WERI-Rb-1 (cell line): Measurements from ENCODE around the gene KPNA6.
A peak's percentile ranks its signal among the peaks of the same experiment; 100 is the strongest.
"Not testable (repeated sequence)": the region's sequence is repeated elsewhere in the genome, so short reads cannot be mapped to it uniquely, and the experiment has no call there.

Source experiments
- DNase-seq: peaks from one replicate; pipeline ENCODE4 v3.0.0-alpha.2; 2020
- H3K27ac ChIP-seq: fragments of 250-450 bp; sonication (Bioruptor Pico); 2 replicates; pipeline ENCODE4 v1.5.1; 2020; ENCODE audit warnings: mild to moderate bottlenecking, moderate library complexity
- H3K27me3 ChIP-seq: fragments of 250-450 bp; sonication (Bioruptor Pico); 2 replicates; pipeline ENCODE4 v1.5.1; 2021; ENCODE audit warnings: mild to moderate bottlenecking, low read depth, moderate library complexity; ENCODE audit not compliant: insufficient read depth, severe bottlenecking
- H3K36me3 ChIP-seq: fragments of 250-450 bp; sonication (Bioruptor Pico); 2 replicates; pipeline ENCODE4 v1.5.1; 2020; ENCODE audit warnings: mild to moderate bottlenecking, moderate library complexity
- H3K4me3 ChIP-seq: 2 replicates; pipeline ENCODE4 v1.5.1; 2011; ENCODE audit warnings: low read depth, mild to moderate bottlenecking, control low read depth, low read length
- H3K9me3 ChIP-seq: fragments of 250-450 bp; sonication (Bioruptor Pico); 2 replicates; pipeline ENCODE4 v1.5.1; 2021; ENCODE audit warnings: mild to moderate bottlenecking, moderate library complexity; ENCODE audit not compliant: severe bottlenecking
- TF ChIP-seq, protein P1 (sequence below): IDR thresholded peaks from 2 replicates; pipeline ENCODE4 v1.5.1; 2011; ENCODE audit warnings: low read depth, mild to moderate bottlenecking, control low read depth, inconsistent platforms, low read length

Gene KPNA6

DNA sequence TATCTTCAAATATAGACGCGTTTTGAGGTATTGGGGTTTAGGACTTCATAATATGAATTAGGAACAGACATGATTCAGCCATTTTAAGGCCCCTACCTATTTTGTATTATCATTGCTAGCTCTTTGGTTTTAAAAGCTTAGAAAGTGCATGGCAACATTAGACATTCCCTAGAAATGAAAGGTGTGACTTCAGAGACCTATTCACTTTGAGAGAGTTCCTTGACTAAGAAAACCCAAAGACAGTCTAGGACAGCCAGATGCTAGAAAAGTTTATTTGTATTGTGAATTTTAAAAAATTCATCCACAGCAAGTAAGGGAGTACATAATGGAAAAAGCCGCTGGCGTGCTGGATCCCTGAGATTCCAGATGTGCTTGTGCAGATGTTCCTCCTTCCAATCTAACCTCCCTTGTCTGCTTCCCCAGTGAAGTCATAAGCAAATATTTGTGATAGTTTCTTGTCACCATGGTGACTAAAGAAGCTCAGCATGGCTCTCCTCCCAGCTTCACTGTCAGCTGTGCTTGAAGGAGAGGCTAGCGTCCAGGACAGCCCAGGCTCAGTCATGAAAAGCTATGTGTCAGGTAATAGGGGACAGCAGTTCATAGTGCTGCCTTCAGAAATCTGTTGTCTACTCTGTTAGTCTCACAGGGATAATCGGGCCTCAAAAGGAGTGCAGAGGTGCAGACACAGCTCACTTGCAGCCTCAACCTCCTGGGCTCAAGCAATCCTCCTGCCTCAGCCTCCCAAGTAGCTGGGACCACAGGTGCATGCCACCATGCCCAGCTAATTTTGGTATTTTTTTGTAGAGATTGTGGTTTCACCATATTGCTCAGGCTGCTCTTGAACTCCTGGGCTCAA, 34.8 kb downstream of the KPNA6 start:
- Histone ChIP-seq H3K27ac (no peak overlapping the region), H3K4me3 (no peak overlapping the region), H3K27me3 (no peaks in the 10 kb centered on the region), H3K36me3 (peaks cover 3% of the 10 kb centered on the region; the same call in 1 of the 2 replicates), H3K9me3 (no peaks in the 10 kb centered on the region)
- DNase-seq, result no peak
- TF ChIP-seq, protein P1, sequence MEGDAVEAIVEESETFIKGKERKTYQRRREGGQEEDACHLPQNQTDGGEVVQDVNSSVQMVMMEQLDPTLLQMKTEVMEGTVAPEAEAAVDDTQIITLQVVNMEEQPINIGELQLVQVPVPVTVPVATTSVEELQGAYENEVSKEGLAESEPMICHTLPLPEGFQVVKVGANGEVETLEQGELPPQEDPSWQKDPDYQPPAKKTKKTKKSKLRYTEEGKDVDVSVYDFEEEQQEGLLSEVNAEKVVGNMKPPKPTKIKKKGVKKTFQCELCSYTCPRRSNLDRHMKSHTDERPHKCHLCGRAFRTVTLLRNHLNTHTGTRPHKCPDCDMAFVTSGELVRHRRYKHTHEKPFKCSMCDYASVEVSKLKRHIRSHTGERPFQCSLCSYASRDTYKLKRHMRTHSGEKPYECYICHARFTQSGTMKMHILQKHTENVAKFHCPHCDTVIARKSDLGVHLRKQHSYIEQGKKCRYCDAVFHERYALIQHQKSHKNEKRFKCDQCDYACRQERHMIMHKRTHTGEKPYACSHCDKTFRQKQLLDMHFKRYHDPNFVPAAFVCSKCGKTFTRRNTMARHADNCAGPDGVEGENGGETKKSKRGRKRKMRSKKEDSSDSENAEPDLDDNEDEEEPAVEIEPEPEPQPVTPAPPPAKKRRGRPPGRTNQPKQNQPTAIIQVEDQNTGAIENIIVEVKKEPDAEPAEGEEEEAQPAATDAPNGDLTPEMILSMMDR, result no peak

DNA sequence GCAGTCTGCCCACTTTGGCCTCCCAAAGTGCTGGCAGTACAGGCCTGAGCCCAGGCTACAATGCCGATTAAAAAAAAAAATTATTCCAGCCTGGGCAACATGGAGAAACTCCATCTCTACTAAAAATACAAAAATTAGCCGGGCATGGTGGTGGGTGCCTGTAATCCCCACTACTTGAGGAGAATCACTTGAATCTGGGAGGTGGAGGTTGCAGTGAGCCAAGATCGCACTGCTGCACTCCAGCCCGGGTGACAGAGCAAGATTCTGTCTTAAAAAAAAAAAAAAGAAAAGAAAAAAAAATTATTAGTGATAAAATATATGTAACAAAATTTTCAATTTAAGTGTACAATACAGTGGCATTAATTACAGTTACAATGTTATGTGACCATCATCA, 35.4 kb downstream of the KPNA6 start:
- H3K36me3 ChIP-seq, H3K9me3 ChIP-seq, H3K27ac ChIP-seq, H3K4me3 ChIP-seq, H3K27me3 ChIP-seq, DNase-seq: not testable (repeated sequence)

DNA sequence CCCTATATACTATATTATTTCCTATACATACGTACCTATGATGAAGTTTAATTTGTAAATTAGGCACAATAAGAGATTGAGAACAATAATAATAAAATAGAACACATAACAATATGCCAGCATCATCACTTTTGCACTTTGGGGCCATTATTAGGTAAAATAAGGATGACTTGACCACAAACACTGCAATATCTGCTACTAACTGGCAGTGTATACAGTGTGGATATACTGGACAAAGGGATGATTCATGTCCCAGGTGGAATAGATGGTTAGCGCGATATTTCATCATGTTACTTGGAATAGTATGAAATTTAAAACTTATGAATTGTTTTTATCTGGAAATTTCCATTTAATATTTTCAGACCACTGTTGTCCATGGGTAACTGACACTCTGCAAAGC, 36.2 kb downstream of the KPNA6 start:
- DNase-seq, result no peak
- TF ChIP-seq, protein P1, result no peak
- Histone ChIP-seq H3K36me3 (peaks cover 3% of the 10 kb centered on the region; the same call in 1 of the 2 replicates), H3K4me3 (no peak overlapping the region), H3K9me3 (no peaks in the 10 kb centered on the region), H3K27ac (no peak overlapping the region), H3K27me3 (no peaks in the 10 kb centered on the region)

DNA sequence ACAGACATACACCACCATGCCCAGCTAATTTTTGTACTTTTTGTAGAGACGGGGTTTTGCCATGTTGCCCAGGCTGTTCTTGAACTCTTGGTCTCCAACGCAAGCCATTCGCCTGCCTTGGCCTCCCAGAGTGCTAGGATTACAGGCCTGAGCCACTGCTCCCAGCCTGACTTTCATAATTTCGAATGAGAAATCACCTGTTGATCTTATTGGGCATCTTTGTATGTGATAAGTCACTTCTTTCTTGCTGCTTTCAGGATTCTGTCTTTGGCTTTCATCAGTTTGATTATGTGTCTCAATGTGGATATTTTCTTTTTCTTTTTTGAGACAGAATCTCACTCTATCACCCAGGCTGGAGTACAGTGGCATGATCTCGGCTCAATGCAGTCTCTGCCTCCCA, 39.9 kb downstream of the KPNA6 start:
- not testable (repeated sequence) for H3K36me3 ChIP-seq, H3K27me3 ChIP-seq, H3K9me3 ChIP-seq, H3K27ac ChIP-seq, H3K4me3 ChIP-seq, DNase-seq

DNA sequence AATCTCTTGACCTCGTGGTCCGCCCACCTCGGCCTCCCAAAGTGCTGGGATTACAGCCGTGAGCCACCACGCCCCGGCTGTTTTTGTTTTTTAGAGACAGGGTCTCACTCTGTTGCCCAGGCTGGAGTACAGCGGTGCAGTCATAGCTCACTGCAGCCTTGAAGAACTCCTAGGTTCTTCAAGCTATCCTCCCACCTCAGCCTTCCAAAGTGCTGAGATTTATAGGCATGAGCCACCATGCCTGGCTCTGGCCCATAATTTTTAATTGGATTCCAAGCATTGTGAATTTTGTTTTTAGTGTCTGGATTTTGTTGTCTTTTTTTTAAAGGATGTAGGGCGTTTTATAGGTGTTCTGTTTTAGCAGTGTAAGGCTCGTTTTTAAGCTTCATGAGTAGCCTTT, 43.0 kb downstream of the KPNA6 start:
- no peak for DNase-seq
- Histone ChIP-seq H3K4me3 (no peak overlapping the region), H3K27me3 (no peaks in the 10 kb centered on the region), H3K27ac (peak overlapping the region; percentile 56), H3K9me3 (no peaks in the 10 kb centered on the region), H3K36me3 (peaks cover 12% of the 10 kb centered on the region)
- TF ChIP-seq, protein P1, result no peak

DNA sequence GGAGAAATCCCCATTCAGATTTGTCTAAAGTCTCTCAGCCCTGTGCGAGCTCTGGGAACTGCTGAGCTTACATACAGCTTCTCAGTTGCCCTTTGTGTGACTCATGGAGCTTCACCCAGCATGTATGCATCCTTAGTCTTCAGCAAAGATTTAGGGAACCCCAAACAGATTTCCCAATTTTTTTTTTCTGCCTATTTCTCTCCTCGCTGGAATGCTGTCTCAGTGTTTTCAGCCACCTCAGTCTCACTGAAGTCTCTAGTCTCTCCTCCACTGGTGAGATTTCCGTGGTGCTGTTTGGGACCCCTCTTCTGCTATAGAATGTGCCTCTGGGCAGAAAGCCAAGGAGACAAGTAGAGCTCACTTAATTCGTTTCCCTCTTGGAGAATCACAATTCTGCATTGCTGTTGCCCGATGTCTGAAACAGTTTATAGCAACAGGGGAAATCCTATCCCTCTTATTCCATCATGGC, 43.5 kb downstream of the KPNA6 start:
- peaks cover 18% of the 10 kb centered on the region for H3K36me3 ChIP-seq
- H3K4me3 ChIP-seq, result no peak overlapping the region
- H3K9me3 ChIP-seq, result no peaks in the 10 kb centered on the region
- TF ChIP-seq, protein P1, result no peak
- no peaks in the 10 kb centered on the region for H3K27me3 ChIP-seq
- peak; percentile 48 for DNase-seq
- peak overlapping the region; percentile 56 for H3K27ac ChIP-seq

DNA sequence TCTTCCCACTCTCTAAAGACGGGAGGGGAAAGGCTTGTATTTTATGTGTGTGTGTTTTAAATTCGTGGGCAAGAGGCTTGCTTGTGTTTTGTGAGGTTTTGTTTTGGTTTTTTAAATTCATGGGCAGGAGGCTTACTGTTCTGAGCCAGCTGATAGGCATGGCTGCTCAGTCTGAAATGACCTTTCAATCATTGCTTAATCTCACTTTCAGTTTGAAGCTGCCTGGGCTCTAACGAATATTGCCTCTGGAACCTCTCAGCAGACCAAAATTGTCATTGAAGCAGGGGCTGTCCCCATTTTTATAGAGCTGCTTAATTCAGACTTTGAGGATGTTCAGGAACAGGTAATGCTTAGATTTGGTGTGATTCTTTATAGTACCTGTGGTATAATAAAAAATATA, 51.3 kb downstream of the KPNA6 start:
- Histone ChIP-seq H3K36me3 (peaks cover 90% of the 10 kb centered on the region), H3K27ac (no peak overlapping the region), H3K9me3 (no peaks in the 10 kb centered on the region), H3K4me3 (no peak overlapping the region), H3K27me3 (no peaks in the 10 kb centered on the region)
- no peak for DNase-seq
- TF ChIP-seq, protein P1, result no peak
